GM12878 (cell line): ENCODE data around the gene MSX1.

ENCODE experiments used
- TF ChIP-seq, protein P1 (sequence below): fragments of 450-650 bp; IDR thresholded peaks from 2 replicates; pipeline ENCODE4 v1.6.1; 2016; ENCODE audit warnings: mild to moderate bottlenecking
- TF ChIP-seq, protein P2 (sequence below), 3 experiments: IDR thresholded peaks in 2 of 3; conservative IDR thresholded peaks in 1 of 3; 2 replicates each; pipeline ENCODE4 v1.5.1; 2011; ENCODE audit warnings: low read depth in 3 of 3, low read length in 3 of 3, mild to moderate bottlenecking in 3 of 3, control low read depth in 2 of 3, moderate library complexity in 2 of 3, inconsistent platforms in 1 of 3, mixed read lengths in 1 of 3; ENCODE audit not compliant: control insufficient read depth in 2 of 3, insufficient read depth in 1 of 3; ENCODE audit errors: extremely low read depth in 1 of 3

DNA sequence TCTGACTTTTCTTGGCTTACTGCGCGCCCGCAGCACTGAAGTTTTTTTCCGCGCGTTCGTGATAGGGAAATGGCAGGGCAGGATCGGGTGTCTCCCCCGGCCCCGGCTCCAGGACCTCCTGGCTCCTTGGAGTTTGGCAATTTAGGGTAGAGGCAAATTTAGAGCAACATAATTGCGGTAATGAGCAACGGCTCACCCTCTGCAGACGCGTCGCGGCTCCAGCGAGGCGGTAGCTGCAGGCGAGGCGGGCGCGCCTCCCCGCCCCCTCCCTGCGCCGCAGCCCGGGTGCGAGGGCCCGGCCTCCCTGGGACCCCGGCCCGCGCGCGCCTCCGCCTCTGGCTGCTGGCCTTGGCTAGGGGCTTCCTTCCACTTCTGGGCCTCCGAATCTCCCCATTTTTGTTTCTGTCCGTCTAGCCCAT, 6.2 kb downstream of the MSX1 start:
- TF ChIP-seq, protein P1, sequence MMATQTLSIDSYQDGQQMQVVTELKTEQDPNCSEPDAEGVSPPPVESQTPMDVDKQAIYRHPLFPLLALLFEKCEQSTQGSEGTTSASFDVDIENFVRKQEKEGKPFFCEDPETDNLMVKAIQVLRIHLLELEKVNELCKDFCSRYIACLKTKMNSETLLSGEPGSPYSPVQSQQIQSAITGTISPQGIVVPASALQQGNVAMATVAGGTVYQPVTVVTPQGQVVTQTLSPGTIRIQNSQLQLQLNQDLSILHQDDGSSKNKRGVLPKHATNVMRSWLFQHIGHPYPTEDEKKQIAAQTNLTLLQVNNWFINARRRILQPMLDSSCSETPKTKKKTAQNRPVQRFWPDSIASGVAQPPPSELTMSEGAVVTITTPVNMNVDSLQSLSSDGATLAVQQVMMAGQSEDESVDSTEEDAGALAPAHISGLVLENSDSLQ = no peak
- TF ChIP-seq, protein P2, sequence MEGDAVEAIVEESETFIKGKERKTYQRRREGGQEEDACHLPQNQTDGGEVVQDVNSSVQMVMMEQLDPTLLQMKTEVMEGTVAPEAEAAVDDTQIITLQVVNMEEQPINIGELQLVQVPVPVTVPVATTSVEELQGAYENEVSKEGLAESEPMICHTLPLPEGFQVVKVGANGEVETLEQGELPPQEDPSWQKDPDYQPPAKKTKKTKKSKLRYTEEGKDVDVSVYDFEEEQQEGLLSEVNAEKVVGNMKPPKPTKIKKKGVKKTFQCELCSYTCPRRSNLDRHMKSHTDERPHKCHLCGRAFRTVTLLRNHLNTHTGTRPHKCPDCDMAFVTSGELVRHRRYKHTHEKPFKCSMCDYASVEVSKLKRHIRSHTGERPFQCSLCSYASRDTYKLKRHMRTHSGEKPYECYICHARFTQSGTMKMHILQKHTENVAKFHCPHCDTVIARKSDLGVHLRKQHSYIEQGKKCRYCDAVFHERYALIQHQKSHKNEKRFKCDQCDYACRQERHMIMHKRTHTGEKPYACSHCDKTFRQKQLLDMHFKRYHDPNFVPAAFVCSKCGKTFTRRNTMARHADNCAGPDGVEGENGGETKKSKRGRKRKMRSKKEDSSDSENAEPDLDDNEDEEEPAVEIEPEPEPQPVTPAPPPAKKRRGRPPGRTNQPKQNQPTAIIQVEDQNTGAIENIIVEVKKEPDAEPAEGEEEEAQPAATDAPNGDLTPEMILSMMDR (IDR thresholded peaks at IDR 0.05 in 2 of 3, conservative IDR thresholded peaks at IDR 0.05 in 1 of 3; ENCODE audit: control insufficient read depth in 2 of 3, extremely low read depth in 1 of 3, insufficient read depth in 1 of 3, low read depth in 3 of 3, low read length in 3 of 3) = no peak
